Keratinocyte (primary cell): Measurements from ENCODE around the gene INHBE.

ENCODE experiments used
- CTCF ChIP-seq, 3 experiments: IDR thresholded peaks in 1 of 3; conservative IDR thresholded peaks in 1 of 3; optimal IDR thresholded peaks in 1 of 3; 2 replicates in 2 of 3; 3 replicates in 1 of 3; pipeline versions ENCODE3 to v1.5.1; 2011; ENCODE audit warnings: low read length in 3 of 3, mild to moderate bottlenecking in 3 of 3, moderate library complexity in 2 of 3, control low read depth in 1 of 3, inconsistent platforms in 1 of 3; ENCODE audit not compliant: insufficient read depth in 2 of 3; ENCODE audit errors: extremely low read depth in 1 of 3
- EZH2 ChIP-seq: IDR thresholded peaks from one replicate; pipeline ENCODE4 v1.6.1; 2012; ENCODE audit warnings: inconsistent platforms, mild to moderate bottlenecking, low read length, moderate library complexity

- TF ChIP-seq CTCF (optimal IDR thresholded peaks at IDR 0.05 in 1 of 3, IDR thresholded peaks at IDR 0.05 in 1 of 3, conservative IDR thresholded peaks at IDR 0.05 in 1 of 3; ENCODE audit: extremely low read depth in 1 of 3, insufficient read depth in 2 of 3, low read length in 3 of 3): no peak
- TF ChIP-seq EZH2: no peak
These were observed 3.6 kb downstream of the INHBE start for GRCh38 chr12:57458665-57459054.
